Hippocampal formation (tissue), 2 donors: ENCODE results near the gene TMEM114.

ENCODE experiments used
- DNase-seq, 2 donors: peaks; one replicate each; lab custom pipeline; 2025; lab: John Stamatoyannopoulos, UW

TMEM114 gene

GRCh38 chr16:8550728-8551387 is 39.5 kb downstream of the TMEM114 start:
- DNase-seq: no peak

- no peak for DNase-seq
These were observed 40.4 kb downstream of the TMEM114 start for GRCh38 chr16:8549843-8550412.

GRCh38 chr16:8548166-8548565 is 42.1 kb downstream of the TMEM114 start:
- no peak for DNase-seq

- DNase-seq: no peak
These were observed 42.5 kb downstream of the TMEM114 start for GRCh38 chr16:8547762-8548161.

- DNase-seq: no peak
These were observed 45.9 kb downstream of the TMEM114 start for GRCh38 chr16:8544406-8544805.

GRCh38 chr16:8543258-8543657 is 47.1 kb downstream of the TMEM114 start:
- no peak for DNase-seq

DNA sequence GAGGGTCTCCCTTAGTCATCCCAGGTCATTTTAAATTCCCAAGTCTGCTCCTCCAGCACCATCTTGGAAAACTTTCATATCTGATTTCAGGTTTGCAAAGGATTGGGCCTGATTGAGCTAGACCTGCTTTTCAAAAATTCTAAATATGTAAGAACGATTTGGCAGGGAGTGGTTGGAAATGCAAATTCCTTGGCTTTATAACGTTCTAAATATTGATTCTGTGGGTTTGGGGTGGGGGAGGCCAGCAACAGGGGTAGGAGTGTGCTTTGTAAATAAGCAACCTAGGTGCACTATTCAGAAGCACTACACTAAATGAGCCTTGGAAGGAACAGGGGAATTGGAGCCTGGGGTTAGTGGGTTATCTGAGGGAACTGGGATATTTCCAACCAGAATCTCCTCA is 47.9 kb downstream of the TMEM114 start:
- no peak for DNase-seq

GRCh38 chr16:8541868-8542267 is 48.4 kb downstream of the TMEM114 start:
- DNase-seq: no peak

GRCh38 chr16:8537691-8538342 is 52.5 kb downstream of the TMEM114 start:
- DNase-seq: no peak

DNA sequence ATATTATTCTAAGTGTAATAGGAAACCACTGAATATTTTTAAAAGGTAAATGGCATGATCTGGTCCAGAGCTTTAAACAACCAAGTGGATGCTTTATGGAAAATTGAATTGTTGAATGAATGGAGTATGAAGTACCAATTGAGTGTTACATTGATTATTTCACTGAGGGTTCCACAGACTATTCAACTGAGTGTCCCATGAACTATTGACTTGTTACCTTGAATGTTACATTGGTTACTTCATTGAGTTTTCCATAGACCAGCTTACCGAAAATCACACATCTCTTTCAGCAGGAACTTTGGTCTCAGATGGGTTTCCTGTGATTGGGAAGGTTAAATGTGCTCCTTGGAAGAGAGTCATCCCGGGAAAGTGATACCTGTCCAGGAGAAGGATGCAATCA is 56.8 kb downstream of the TMEM114 start:
- DNase-seq: no peak

DNA sequence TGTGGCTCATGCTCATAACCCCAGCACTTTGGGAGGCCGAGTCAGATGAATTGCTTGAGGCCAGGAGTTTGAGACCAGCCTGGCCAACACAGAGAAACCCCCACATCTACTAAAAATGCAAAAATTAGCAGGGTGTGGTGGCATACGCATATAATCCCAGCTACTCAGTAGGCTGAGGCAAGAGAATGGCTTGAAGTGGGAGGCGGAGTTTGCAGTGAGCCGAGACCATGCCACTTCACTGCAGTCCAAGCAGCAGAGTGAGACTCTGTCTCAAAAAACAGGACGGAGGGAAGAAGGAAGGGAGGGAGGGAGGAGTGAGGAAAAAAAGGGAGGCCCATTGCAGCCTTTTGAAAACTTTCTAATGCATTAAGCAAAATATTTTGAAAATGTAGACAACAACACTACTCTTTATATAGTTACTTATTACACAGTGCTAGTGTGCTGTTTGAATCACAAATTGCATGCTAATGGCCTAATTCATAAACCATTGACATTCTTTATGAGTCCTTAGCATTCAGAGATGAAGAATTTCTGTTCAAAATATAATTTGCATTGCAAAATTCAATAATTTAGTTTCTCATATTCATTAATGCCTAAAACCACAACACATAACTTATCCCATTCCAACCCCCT is 59.4 kb downstream of the TMEM114 start:
- no peak for DNase-seq

- no peak for DNase-seq
These were observed 61.8 kb downstream of the TMEM114 start for GRCh38 chr16:8528471-8528870.

DNA sequence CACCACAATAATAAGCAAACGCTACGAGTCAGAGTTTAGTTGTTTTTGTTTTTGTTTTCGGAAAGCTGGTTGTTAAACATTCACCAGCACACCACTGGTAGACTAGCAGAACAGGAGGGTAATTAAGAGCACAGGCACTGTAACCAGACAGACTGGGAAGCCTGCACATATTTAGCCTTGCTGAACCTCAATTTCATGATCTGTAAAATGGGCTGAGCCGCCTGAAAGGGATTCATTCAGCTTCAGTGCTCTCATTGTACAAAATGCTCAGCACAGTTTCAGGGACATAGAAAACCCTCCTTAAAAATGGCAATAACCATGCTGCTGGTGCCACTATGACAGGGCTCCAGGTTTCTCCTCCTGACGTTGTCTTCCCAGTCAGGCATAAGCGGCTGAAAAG is 66.4 kb downstream of the TMEM114 start:
- no peak for DNase-seq

DNA sequence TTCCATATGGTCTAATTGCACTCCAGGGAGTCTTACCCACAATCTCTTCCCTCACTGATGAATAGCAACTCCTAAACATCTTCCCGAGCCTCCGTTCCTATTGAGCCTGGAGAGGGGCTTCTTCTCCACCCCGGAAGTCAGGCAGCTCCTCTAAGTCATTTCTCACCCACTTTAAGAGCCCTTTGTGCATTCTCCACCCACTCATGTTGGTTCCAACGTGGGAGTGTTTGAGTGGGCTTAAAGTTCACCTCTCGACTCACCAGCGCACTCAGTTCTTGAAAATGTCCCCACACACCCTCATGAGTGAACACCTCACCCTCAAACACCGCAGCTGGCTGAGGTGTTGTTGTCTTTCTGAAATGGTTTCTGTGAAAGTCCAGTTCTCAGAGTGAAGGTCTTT is 67.6 kb downstream of the TMEM114 start:
- DNase-seq: no peak

DNA sequence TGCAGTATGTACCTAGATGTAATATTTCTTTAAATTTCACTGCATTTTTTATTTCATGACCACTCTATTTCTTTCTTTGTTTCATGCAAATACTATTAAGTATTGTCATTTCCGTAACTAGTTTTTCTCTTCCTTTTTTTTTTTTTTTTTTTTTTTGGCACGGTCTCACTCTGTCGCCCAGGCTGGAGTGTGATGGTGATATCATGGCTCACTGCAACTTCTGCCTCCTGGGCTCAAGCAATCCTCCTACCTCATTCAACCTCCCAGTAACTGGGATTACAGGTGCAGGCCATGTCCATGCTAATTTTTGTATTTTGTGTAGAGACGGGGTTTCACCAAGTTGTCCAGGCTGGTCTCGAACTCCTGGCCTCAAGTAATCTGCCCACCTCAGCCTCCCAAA is 70.7 kb downstream of the TMEM114 start:
- DNase-seq: no peak
